Measurements from ENCODE around the gene KIRREL3. TPM values are rescaled to one million over a fixed set of nuclear protein-coding genes. Genes with fewer than 3 reads are reported as not detected.

Gene KIRREL3
- total and polyA plus RNA-seq, 12 donors: 0.13 to 0.58 (median 0.30) TPM

- 74 to 80% methylated on average over 2 of the region's 2 CpGs for WGBS, 2 donors
- H3K27me3 ChIP-seq: peaks cover 0 to 46% (median 5%) of the 10 kb centered on the region in 7 donors
- no peaks in the 10 kb centered on the region for H3K9me3 ChIP-seq
- ATAC-seq (no peak), DNase-seq (no peak)
- H3K36me3 ChIP-seq: no peaks in the 10 kb centered on the region
- H3K4me3 ChIP-seq: no peak overlapping the region
- TF ChIP-seq, protein P1, sequence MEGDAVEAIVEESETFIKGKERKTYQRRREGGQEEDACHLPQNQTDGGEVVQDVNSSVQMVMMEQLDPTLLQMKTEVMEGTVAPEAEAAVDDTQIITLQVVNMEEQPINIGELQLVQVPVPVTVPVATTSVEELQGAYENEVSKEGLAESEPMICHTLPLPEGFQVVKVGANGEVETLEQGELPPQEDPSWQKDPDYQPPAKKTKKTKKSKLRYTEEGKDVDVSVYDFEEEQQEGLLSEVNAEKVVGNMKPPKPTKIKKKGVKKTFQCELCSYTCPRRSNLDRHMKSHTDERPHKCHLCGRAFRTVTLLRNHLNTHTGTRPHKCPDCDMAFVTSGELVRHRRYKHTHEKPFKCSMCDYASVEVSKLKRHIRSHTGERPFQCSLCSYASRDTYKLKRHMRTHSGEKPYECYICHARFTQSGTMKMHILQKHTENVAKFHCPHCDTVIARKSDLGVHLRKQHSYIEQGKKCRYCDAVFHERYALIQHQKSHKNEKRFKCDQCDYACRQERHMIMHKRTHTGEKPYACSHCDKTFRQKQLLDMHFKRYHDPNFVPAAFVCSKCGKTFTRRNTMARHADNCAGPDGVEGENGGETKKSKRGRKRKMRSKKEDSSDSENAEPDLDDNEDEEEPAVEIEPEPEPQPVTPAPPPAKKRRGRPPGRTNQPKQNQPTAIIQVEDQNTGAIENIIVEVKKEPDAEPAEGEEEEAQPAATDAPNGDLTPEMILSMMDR (IDR thresholded peaks at IDR 0.05): no peak
- H3K27ac ChIP-seq: no peak overlapping the region
- H3K4me1 ChIP-seq: no peaks in the 10 kb centered on the region
- intact Hi-C loops (cut with DNase I): no loop called here
Observed at GRCh38 chr11:126743628-126744027, 256.9 kb downstream of the KIRREL3 start.

DNA sequence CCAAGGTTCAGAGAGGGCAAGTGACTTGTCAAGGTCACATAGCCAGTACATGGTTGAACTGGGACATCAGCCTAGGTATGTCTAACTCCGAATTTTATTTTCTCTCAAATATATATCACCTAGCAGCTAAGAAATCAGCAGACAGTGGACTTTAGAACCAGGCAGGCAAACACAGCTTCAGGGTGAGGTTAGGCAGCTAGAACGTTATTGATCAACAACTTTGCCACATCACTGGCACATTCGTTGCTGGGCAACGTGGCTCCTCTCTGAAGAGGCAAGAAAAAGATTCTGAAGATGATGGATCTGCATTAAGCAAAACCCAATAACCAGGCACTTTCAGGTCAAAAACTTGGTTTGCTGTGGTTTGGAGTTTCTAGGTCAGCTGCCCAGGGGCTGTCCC, 258.0 kb downstream of the KIRREL3 start:
- WGBS, 2 donors: 69 to 77% methylated on average over 4 of the region's 4 CpGs
- Histone ChIP-seq H3K4me3 (no peak overlapping the region), H3K4me1 (no peaks in the 10 kb centered on the region), H3K27me3 (peaks cover 0 to 46% (median 5%) of the 10 kb centered on the region in 7 donors), H3K27ac (no peak overlapping the region), H3K9me3 (no peaks in the 10 kb centered on the region), H3K36me3 (no peaks in the 10 kb centered on the region)
- TF ChIP-seq, protein P1 (IDR thresholded peaks at IDR 0.05): no peak
- DNase-seq: no peak
- no peak for ATAC-seq
- intact Hi-C loops (cut with DNase I): no loop called here

DNA sequence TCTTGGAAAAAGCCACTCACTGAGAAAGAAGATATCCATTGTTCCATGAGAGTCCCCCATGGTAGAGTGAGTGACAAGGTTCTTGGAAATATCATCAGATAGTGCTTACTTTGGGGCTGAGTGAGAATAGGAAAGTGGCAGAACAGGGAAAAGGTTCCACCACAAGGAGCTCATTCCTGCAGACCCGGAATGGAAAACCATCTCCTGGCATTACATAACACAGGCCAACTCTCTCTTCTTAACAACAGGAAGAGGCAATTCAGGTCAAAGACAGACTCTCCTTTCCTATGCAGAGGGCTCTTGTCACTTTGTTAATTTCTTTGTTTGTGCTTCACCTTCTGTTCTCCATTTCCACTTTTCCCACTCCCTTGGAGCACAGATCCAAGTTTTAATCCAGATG, 259.7 kb downstream of the KIRREL3 start:
- Histone ChIP-seq H3K27me3 (peaks cover 0 to 53% (median 5%) of the 10 kb centered on the region in 7 donors), H3K4me1 (no peaks in the 10 kb centered on the region), H3K36me3 (no peaks in the 10 kb centered on the region), H3K4me3 (no peak overlapping the region), H3K9me3 (no peaks in the 10 kb centered on the region), H3K27ac (no peak overlapping the region)
- DNase-seq (no peak), ATAC-seq (no peak)
- 53 to 66% methylated on average over 1 of the region's 1 CpG for WGBS, 2 donors
- intact Hi-C loops (cut with DNase I): no loop called here
- TF ChIP-seq, protein P1 (IDR thresholded peaks at IDR 0.05): no peak

- ATAC-seq (no peak), DNase-seq (no peak)
- Histone ChIP-seq H3K27me3 (peaks cover 0 to 47% (median 0%) of the 10 kb centered on the region in 7 donors), H3K4me3 (no peak overlapping the region), H3K9me3 (no peaks in the 10 kb centered on the region), H3K27ac (no peak overlapping the region), H3K4me1 (no peaks in the 10 kb centered on the region), H3K36me3 (no peaks in the 10 kb centered on the region)
- TF ChIP-seq, protein P1 (IDR thresholded peaks at IDR 0.05): no peak
- intact Hi-C loops (cut with DNase I): no loop called here
- 62 to 67% methylated on average over 2 of the region's 2 CpGs for WGBS, 2 donors
Observed at GRCh38 chr11:126739499-126740145, 260.9 kb downstream of the KIRREL3 start.
